ENCODE results near the gene ELL2.

- TF ChIP-seq, protein P1, sequence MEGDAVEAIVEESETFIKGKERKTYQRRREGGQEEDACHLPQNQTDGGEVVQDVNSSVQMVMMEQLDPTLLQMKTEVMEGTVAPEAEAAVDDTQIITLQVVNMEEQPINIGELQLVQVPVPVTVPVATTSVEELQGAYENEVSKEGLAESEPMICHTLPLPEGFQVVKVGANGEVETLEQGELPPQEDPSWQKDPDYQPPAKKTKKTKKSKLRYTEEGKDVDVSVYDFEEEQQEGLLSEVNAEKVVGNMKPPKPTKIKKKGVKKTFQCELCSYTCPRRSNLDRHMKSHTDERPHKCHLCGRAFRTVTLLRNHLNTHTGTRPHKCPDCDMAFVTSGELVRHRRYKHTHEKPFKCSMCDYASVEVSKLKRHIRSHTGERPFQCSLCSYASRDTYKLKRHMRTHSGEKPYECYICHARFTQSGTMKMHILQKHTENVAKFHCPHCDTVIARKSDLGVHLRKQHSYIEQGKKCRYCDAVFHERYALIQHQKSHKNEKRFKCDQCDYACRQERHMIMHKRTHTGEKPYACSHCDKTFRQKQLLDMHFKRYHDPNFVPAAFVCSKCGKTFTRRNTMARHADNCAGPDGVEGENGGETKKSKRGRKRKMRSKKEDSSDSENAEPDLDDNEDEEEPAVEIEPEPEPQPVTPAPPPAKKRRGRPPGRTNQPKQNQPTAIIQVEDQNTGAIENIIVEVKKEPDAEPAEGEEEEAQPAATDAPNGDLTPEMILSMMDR (IDR thresholded peaks at IDR 0.05), result no peak
- TF ChIP-seq POLR2AphosphoS5 (IDR thresholded peaks at IDR 0.05) (no peak), POLR2A (IDR thresholded peaks at IDR 0.05) (no peak)
These were observed 15.2 kb downstream of the ELL2 start for GRCh38 chr5:95946451-95946850.

Measured in prostate gland (tissue), 2 donors.